ENCODE results near the gene CHFR. TPM values are rescaled to one million over a fixed set of nuclear protein-coding genes. Genes with fewer than 3 reads are reported as not detected.

CHFR gene
- total RNA-seq, 4 donors from 2014 or later: 6.1 to 54.0 (median 21.5) TPM

GRCh38 chr12:132924356-132924755, 37.0 kb upstream of the CHFR start:
- intact Hi-C loops (cut with DNase I; ENCODE audit: low total_unique reads): no loop called here
- H3K4me1 ChIP-seq: no peaks in the 10 kb centered on the region
- H3K27me3 ChIP-seq: no peaks in the 10 kb centered on the region
- TF ChIP-seq, protein P1, sequence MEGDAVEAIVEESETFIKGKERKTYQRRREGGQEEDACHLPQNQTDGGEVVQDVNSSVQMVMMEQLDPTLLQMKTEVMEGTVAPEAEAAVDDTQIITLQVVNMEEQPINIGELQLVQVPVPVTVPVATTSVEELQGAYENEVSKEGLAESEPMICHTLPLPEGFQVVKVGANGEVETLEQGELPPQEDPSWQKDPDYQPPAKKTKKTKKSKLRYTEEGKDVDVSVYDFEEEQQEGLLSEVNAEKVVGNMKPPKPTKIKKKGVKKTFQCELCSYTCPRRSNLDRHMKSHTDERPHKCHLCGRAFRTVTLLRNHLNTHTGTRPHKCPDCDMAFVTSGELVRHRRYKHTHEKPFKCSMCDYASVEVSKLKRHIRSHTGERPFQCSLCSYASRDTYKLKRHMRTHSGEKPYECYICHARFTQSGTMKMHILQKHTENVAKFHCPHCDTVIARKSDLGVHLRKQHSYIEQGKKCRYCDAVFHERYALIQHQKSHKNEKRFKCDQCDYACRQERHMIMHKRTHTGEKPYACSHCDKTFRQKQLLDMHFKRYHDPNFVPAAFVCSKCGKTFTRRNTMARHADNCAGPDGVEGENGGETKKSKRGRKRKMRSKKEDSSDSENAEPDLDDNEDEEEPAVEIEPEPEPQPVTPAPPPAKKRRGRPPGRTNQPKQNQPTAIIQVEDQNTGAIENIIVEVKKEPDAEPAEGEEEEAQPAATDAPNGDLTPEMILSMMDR (IDR thresholded peaks at IDR 0.05): no peak
- no peak for TF ChIP-seq POLR2A (IDR thresholded peaks at IDR 0.05)
- H3K36me3 ChIP-seq: no peaks in the 10 kb centered on the region
- peaks cover 0 to 76% of the 10 kb centered on the region in 2 donors for H3K9me3 ChIP-seq
- H3K4me3 ChIP-seq: no peak overlapping the region
- no peak for DNase-seq
- H3K27ac ChIP-seq: no peak overlapping the region

DNA sequence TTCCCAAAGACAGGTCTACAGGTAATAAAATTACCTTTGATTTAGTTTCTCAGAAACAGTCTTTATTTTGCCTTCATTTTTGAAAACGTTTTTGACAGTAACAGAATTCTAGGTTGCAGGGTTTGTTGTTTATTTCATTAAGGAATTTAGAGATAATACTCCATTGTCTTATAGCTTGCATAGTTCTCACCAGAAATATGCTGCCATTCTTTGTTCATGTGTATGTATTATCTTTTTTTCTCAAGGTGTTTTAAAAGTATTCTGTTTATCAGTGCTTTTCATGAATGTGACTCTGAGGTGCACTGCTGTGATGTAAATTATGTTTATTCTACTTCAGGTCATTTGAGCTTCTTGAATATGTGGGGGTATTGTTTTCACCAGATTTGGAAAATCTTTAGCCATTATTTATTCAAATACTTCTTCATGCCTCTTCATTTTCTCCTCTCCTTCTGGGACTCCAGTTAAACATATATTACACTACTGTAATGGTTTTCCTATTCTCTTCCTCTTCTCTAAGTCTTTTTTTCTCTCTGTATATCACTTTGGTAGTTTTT, 36.0 kb upstream of the CHFR start:
- H3K27me3 ChIP-seq: no peaks in the 10 kb centered on the region
- H3K4me3 ChIP-seq: no peak overlapping the region
- no peak for TF ChIP-seq POLR2A (IDR thresholded peaks at IDR 0.05)
- TF ChIP-seq, protein P1 (IDR thresholded peaks at IDR 0.05): no peak
- no peak for DNase-seq
- peaks cover 0 to 80% of the 10 kb centered on the region in 2 donors for H3K9me3 ChIP-seq
- intact Hi-C loops (cut with DNase I; ENCODE audit: low total_unique reads): no loop called here
- no peaks in the 10 kb centered on the region for H3K36me3 ChIP-seq
- H3K27ac ChIP-seq: no peak overlapping the region
- no peaks in the 10 kb centered on the region for H3K4me1 ChIP-seq

DNA sequence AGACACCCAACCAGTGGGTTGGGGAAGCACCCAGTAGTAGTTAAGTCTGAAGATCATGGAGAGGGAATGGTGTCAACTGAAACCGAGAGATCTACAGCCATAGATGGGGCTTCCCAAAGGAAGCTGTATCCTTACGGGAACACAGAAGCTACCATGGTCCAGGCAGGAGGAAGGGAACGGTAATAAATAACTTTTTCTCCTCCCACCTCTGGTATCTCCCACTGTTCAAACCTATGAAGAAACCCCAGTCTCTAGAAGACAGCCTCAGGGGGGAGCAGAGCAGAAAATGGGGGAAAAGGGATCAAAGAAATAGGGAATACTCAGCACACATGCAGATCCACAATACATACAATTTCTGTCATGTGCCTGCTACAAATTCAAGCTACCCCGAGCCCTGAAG, 35.3 kb upstream of the CHFR start:
- H3K4me1 ChIP-seq: no peaks in the 10 kb centered on the region
- DNase-seq: no peak
- H3K4me3 ChIP-seq: no peak overlapping the region
- H3K27ac ChIP-seq: no peak overlapping the region
- intact Hi-C loops (cut with DNase I; ENCODE audit: low total_unique reads): no loop called here
- TF ChIP-seq POLR2A (IDR thresholded peaks at IDR 0.05): no peak
- TF ChIP-seq, protein P1 (IDR thresholded peaks at IDR 0.05): no peak
- H3K9me3 ChIP-seq: peaks cover 0 to 79% of the 10 kb centered on the region in 2 donors
- no peaks in the 10 kb centered on the region for H3K36me3 ChIP-seq
- H3K27me3 ChIP-seq: no peaks in the 10 kb centered on the region

- Histone ChIP-seq H3K9me3 (peaks cover 0 to 69% of the 10 kb centered on the region in 2 donors), H3K27ac (no peak overlapping the region), H3K4me3 (no peak overlapping the region), H3K36me3 (no peaks in the 10 kb centered on the region), H3K27me3 (no peaks in the 10 kb centered on the region), H3K4me1 (no peaks in the 10 kb centered on the region)
- no peak for DNase-seq
- TF ChIP-seq POLR2A (IDR thresholded peaks at IDR 0.05): no peak
- TF ChIP-seq, protein P1 (IDR thresholded peaks at IDR 0.05): no peak
- intact Hi-C loops (cut with DNase I; ENCODE audit: low total_unique reads): no loop called here
Observed at GRCh38 chr12:132921685-132922084, 34.3 kb upstream of the CHFR start.

GRCh38 chr12:132918680-132919079, 31.3 kb upstream of the CHFR start:
- intact Hi-C loops (cut with DNase I; ENCODE audit: low total_unique reads): no loop called here
- Histone ChIP-seq H3K36me3 (no peaks in the 10 kb centered on the region), H3K9me3 (peaks cover 0 to 39% of the 10 kb centered on the region in 2 donors), H3K4me1 (no peaks in the 10 kb centered on the region), H3K27ac (no peak overlapping the region), H3K4me3 (no peak overlapping the region), H3K27me3 (no peaks in the 10 kb centered on the region)
- TF ChIP-seq POLR2A (IDR thresholded peaks at IDR 0.05): no peak
- TF ChIP-seq, protein P1 (IDR thresholded peaks at IDR 0.05): no peak
- no peak for DNase-seq

Data from uterus (tissue), 4 donors.